HG03571 (cell line): ENCODE results near the gene C14orf180.

ENCODE experiments used
- ATAC-seq: cut with Tn5 transposase; IDR thresholded peaks from one replicate; pipeline ENCODE4 v1.9.1; 2021; ENCODE audit not compliant: unreplicated experiment

The C14orf180 gene

GRCh38 chr14:104549536-104550339, 29.8 kb upstream of the C14orf180 start:
- no peak for ATAC-seq

GRCh38 chr14:104550340-104550860, 29.2 kb upstream of the C14orf180 start:
- no peak for ATAC-seq

DNA sequence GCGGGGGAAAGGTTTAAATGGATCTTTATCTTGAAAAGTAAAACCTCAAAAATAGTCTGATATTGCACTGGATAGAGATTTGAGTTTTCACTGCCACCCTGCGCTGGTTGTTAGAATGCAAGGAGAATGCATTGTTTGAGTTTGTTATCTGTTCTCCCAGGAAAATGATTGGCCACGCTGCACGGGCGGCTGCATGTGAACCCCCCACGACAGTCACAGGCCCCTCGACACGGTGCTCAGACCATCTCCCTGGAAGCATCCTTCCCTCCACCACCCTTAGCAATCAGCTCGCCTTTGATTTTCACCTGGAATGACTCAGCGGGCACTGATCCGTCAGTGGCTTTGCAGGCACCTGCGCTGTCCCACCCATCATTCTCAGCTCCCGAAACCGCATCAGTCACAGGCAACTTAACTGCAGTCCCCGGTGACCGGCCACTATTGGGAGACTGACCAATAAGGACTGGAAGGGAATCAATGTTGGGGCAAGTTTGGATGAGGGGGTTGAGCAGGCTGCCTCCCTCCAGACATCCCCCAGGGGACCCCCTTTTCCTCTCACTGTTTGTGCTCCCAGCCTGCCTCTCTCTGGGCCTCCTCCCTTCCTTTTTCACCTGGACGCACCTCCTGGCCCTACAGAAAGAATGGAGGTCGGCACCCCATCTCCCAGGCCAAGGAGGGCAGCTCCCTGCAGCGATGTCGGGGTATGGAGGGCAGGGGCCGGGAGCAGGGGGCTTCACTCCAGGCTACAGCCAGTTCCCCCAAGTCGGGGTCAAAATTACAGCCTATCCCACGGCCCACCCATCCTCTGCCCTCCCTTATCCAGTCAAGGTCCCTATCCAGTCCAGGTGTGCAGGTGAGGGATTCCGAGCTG, 28.5 kb upstream of the C14orf180 start:
- ATAC-seq: no peak

DNA sequence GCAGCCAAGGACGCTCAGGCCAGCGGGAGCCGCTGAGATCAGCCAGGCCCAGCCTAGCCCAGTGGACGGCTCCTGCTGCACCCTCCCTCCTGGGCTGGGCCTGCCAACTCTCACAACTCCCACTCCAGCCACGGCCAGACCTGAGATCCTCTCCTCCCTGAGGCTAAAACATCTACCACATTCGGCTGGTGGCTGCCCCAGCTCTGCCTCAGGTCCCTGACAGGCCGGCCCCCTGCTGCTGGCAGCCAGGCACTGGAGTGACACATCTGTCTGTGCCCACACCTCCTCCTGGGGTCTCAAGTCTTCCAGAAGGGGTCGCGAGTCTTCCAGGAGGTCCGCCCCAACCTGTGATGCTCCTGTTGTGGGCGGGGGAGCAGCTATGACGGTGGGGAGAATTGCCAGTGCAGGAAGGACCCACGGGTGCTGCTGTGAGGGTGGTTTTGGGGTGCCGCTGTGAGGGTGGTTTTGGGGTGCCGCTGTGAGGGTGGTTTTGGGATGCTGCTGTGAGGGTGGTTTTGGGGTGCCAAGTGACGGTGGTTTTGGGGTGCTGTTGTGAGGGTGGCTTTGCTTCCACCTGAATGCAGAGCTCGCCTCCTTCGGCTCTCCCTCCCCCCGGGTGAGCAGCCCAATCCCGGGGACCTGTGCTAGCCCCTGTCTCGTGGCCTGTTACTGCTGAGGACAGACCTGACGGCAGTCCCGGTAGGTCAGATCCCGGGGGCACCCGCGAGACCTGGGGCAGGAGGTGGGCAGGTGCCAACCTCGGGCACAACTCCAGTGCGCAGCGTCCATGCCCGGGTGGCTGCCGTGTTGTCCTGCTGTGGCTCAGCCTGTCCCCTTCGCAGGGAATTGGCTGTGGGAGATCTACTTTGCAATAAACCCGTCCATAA, 27.5 kb upstream of the C14orf180 start:
- no peak for ATAC-seq

DNA sequence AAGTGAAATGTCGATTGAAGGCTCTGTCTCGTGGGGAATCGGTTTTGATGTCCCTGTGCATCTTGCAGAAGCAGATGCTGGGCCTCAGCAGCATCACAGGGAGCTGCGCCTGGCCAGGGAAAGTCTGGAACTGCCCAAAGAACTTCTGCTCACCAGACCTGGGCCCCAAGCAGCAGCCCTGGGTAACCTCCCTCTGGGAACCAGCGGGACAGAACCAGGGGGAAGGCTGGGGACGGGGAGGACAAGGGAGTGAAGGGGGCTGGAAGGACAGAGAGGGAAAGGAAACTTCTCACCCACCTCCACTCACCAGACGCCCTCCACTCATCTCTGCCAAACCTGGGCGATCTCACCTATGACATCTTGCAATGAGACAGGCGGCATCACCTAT, 26.8 kb upstream of the C14orf180 start:
- ATAC-seq: no peak

GRCh38 chr14:104553166-104554087, 26.1 kb upstream of the C14orf180 start:
- ATAC-seq: no peak

- ATAC-seq: no peak
Measured at GRCh38 chr14:104554088-104554607, 25.4 kb upstream of the C14orf180 start.

GRCh38 chr14:104554608-104555429, 24.7 kb upstream of the C14orf180 start:
- no peak for ATAC-seq

DNA sequence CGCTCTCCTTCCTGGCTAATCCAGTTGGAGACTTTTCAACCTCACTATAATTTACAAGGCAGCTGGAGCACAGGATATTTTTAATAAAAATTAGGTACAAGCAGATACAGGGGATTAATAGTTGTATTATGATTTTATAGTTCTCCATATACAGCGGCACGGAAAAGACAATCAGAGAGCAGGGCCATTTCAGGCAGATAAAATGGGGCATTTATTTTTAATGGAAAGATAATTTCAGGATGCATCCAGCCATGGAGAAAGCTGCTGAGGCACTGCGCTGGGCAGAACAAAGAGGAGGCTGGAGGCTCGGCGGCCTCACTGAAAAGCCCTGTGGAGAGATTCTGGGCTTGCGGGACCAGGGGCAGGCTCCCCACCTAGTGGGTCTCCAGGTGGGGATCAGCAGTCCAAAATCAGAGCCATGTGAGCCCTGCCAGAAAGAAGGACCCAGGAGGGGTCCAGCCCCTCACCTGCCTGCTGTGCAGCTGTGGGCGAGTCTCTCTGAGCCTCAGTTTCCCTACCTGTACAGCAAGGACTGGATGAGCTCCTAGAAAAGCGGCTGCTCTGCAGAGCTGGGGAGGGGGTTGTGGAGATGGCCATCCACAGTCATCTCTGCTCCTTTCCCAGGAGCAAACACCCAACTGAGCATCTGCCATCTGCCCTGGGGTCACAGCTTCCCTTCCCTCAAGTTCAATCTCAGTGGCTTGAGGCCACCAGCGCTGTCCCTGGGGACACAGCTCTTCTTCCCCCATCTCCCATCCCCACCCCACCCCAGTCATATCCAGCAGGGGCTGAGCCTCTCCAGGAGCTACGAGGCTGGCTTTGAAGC, 23.9 kb upstream of the C14orf180 start:
- no peak for ATAC-seq

- ATAC-seq: no peak
Measured at GRCh38 chr14:104556256-104557021, 23.1 kb upstream of the C14orf180 start.

DNA sequence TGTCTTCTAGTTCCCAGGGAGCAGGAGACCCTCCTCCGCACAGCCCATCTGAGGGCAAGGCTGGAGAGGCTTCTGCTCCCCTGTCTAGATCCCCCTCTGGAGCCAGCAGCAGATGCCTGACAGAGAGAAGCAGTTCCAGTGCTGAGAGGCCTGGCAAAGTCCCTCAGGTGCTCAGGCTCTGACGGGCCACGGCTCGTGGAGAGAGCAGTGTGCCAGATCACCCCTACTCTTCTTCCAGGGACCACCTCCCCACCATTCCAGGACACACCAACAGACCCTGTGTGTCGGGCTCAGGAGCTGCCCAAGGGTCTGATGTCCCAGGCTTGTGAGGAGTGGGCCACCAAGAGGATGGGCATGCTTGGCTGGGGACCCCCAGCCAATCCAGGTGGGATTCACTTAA, 22.5 kb upstream of the C14orf180 start:
- ATAC-seq: no peak

GRCh38 chr14:104557766-104558165, 21.8 kb upstream of the C14orf180 start:
- no peak for ATAC-seq

DNA sequence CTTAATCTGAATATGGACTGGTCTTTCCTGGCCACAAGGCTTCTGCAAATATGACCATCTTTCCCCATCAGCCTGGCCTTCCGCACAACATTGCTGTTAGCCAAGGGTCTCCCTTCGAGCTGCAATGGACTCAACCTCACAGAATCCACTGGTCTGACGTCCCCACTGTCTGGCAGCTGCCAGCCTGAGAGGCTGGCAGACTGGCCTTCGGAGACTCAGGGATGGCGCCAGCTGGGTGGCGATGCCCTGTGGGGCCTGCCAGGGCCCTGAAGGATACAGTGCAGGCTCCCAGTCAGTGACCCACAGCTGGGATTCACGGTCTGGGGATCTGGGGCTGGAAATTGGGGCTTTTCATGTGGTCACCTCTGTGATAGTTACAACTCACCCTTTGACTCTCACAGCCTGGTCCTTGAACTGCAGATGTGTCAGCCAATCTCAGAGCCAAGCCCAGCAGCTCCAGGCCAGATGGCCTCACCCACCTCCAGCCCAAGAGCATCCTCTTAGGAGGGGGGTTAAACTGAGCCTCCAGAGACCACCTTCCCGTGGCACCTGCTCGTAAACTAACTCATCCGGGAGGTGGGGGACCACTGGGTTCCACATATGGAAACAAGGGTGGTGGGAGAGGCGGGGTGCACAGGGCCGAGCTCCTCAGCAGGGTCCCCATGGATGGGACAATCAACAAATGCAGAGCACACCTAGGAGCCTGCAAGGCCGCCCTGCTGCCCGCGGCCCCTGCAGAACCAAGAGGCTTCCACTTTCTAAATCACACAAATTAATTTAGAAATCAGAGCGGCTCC, 21.1 kb upstream of the C14orf180 start:
- no peak for ATAC-seq

GRCh38 chr14:104559028-104559803, 20.3 kb upstream of the C14orf180 start:
- ATAC-seq: no peak

GRCh38 chr14:104559804-104560585, 19.6 kb upstream of the C14orf180 start:
- no peak for ATAC-seq
